Neuronal stem cell (in vitro differentiated cells): ENCODE results near the gene DACT2.
"Not testable (repeated sequence)": the region's sequence is repeated elsewhere in the genome, so short reads cannot be mapped to it uniquely, and the experiment has no call there.

Experiments
- DNase-seq: peaks from one replicate; pipeline ENCODE4 v3.0.0-alpha.2; 2013; ENCODE audit warnings: low spot score
- H2AFZ ChIP-seq: one replicate; pipeline ENCODE4 v1.6.1; 2013; ENCODE audit warnings: mild to moderate bottlenecking, low read length, inconsistent platforms
- H2AK5ac ChIP-seq: 2 replicates; pipeline ENCODE4 v1.6.1; 2013; ENCODE audit warnings: low read depth, mild to moderate bottlenecking, inconsistent platforms, low read length, moderate library complexity, mixed read lengths
- H2BK120ac ChIP-seq: 2 replicates; pipeline ENCODE4 v1.6.1; 2013; ENCODE audit warnings: low read depth, mild to moderate bottlenecking, inconsistent platforms, low read length, moderate library complexity, mixed read lengths
- H2BK12ac ChIP-seq: one replicate; pipeline ENCODE4 v1.6.1; 2013; ENCODE audit warnings: low read length, inconsistent platforms
- H2BK15ac ChIP-seq: 2 replicates; pipeline ENCODE4 v1.6.1; 2013; ENCODE audit warnings: mild to moderate bottlenecking, low read length, inconsistent platforms, mixed read lengths
- H2BK5ac ChIP-seq: one replicate; pipeline ENCODE4 v1.6.1; 2013; ENCODE audit warnings: inconsistent platforms, mild to moderate bottlenecking, low read length, moderate library complexity
- H3K14ac ChIP-seq: one replicate; pipeline ENCODE4 v1.6.1; 2013; ENCODE audit warnings: low read length, inconsistent platforms
- H3K18ac ChIP-seq: 2 replicates; pipeline ENCODE4 v1.6.1; 2013; ENCODE audit warnings: low read length, inconsistent platforms
- H3K23ac ChIP-seq: 2 replicates; pipeline ENCODE4 v1.6.1; 2013; ENCODE audit warnings: low read depth, mild to moderate bottlenecking, mixed read lengths, low read length, inconsistent platforms; ENCODE audit not compliant: poor library complexity
- H3K27ac ChIP-seq: replicated peaks from 3 replicates; pipeline ENCODE4 v1.5.1; 2013; ENCODE audit warnings: low read length, inconsistent platforms
- H3K27me3 ChIP-seq, 3 experiments: 2 replicates each; pipeline ENCODE4 v1.6.1; 2013; ENCODE audit warnings: low read length in 3 of 3, mild to moderate bottlenecking in 2 of 3, inconsistent platforms in 1 of 3, low read depth in 1 of 3, mixed read lengths in 1 of 3, moderate library complexity in 1 of 3; ENCODE audit not compliant: control insufficient read depth in 3 of 3, insufficient read depth in 3 of 3
- H3K36me3 ChIP-seq, 2 donors: replicated peaks in 1 of 2; 2 replicates each; pipeline ENCODE4 v1.6.1; 2013; ENCODE audit warnings: low read length in 2 of 2; ENCODE audit not compliant: control insufficient read depth in 2 of 2, insufficient read depth in 2 of 2
- H3K4ac ChIP-seq: 2 replicates; pipeline ENCODE4 v1.6.1; 2013; ENCODE audit warnings: inconsistent platforms, mild to moderate bottlenecking, low read length, moderate library complexity
- H3K4me1 ChIP-seq, 2 donors: 1 replicate in 1 of 2; 2 replicates in 1 of 2; pipeline ENCODE4 v1.6.1; 2013; ENCODE audit warnings: low read length in 2 of 2, low read depth in 1 of 2; ENCODE audit not compliant: control insufficient read depth in 2 of 2, insufficient read depth in 1 of 2
- H3K4me2 ChIP-seq: one replicate; pipeline ENCODE4 v1.6.1; 2013; ENCODE audit warnings: mild to moderate bottlenecking, low read length, inconsistent platforms; ENCODE audit not compliant: insufficient read depth, poor library complexity, severe bottlenecking
- H3K4me3 ChIP-seq, 2 donors: 2 replicates each; pipeline ENCODE4 v1.5.1; 2013; ENCODE audit warnings: low read length in 2 of 2, mild to moderate bottlenecking in 2 of 2, inconsistent platforms in 1 of 2, moderate library complexity in 1 of 2
- H3K79me1 ChIP-seq: one replicate; pipeline ENCODE4 v1.6.1; 2013; ENCODE audit warnings: low read depth, mild to moderate bottlenecking, inconsistent platforms, low read length, moderate library complexity
- H3K9ac ChIP-seq: one replicate; pipeline ENCODE4 v1.6.1; 2013; ENCODE audit warnings: mild to moderate bottlenecking, low read depth, low read length, inconsistent platforms; ENCODE audit not compliant: poor library complexity
- H3K9me3 ChIP-seq, 2 donors: replicated peaks in 1 of 2; 2 replicates each; pipeline versions ENCODE3 to v1.6.1; 2013; ENCODE audit warnings: low read length in 2 of 2, mild to moderate bottlenecking in 2 of 2, inconsistent platforms in 1 of 2, low read depth in 1 of 2, mixed read lengths in 1 of 2, moderate library complexity in 1 of 2; ENCODE audit not compliant: control insufficient read depth in 2 of 2, insufficient read depth in 1 of 2
- H4K8ac ChIP-seq: one replicate; pipeline ENCODE4 v1.6.1; 2013; ENCODE audit warnings: low read depth, mild to moderate bottlenecking, inconsistent platforms, low read length, moderate library complexity
- H4K91ac ChIP-seq: one replicate; pipeline ENCODE4 v1.6.1; 2013; ENCODE audit warnings: low read length, low read depth, mild to moderate bottlenecking, inconsistent platforms; ENCODE audit not compliant: poor library complexity
- WGBS, 2 donors: extraction: QIAGEN DNeasy Blood & Tissue Kit; methylation state at CpG; one replicate each; pipeline ENCODE4 v1.1.7; 2013; ENCODE audit warnings: missing lambda C conversion rate in 2 of 2, mixed read lengths in 1 of 2; ENCODE audit not compliant: insufficient read length in 2 of 2, insufficient replicate concordance in 1 of 2; ENCODE audit errors: extremely low coverage in 2 of 2; 5-methylcytosine and 5-hydroxymethylcytosine counted together

The DACT2 gene

GRCh38 chr6:168281826-168282225 lies 37.8 kb downstream of the DACT2 start:
- no peaks in the 10 kb centered on the region for H3K79me1 ChIP-seq
- no peak overlapping the region for H4K91ac ChIP-seq
- H3K14ac ChIP-seq: no peak overlapping the region
- H2BK15ac ChIP-seq: no peak overlapping the region
- no peaks in the 10 kb centered on the region for H3K4me1 ChIP-seq
- H4K8ac ChIP-seq: no peak overlapping the region
- H2BK12ac ChIP-seq: no peak overlapping the region
- H2BK120ac ChIP-seq: no peak overlapping the region
- no peak for DNase-seq
- no peak overlapping the region for H3K18ac ChIP-seq
- no peak overlapping the region for H3K4me3 ChIP-seq
- no peak overlapping the region for H3K4ac ChIP-seq
- no peak overlapping the region for H2AK5ac ChIP-seq
- H3K36me3 ChIP-seq: no peaks in the 10 kb centered on the region
- H3K27ac ChIP-seq: no peak overlapping the region
- no peak overlapping the region for H3K23ac ChIP-seq
- no CpG with 5 or more reads among the region's 7 CpGs for WGBS, 2 donors
- no peaks in the 10 kb centered on the region for H3K27me3 ChIP-seq
- no peak overlapping the region for H2AFZ ChIP-seq
- H3K4me2 ChIP-seq: no peak overlapping the region
- H2BK5ac ChIP-seq: no peak overlapping the region
- H3K9me3 ChIP-seq: peaks cover 0 to 2% of the 10 kb centered on the region in 2 donors
- H3K9ac ChIP-seq: no peak overlapping the region

GRCh38 chr6:168281314-168281713 lies 38.3 kb downstream of the DACT2 start:
- no CpG with 5 or more reads among the region's 13 CpGs for WGBS, 2 donors
- H2BK120ac ChIP-seq, H3K4me2 ChIP-seq, H4K91ac ChIP-seq, H2BK15ac ChIP-seq, H3K9ac ChIP-seq, H3K27me3 ChIP-seq, H2BK5ac ChIP-seq, H3K27ac ChIP-seq, H2AK5ac ChIP-seq, H3K14ac ChIP-seq, H3K4me1 ChIP-seq, H3K4me3 ChIP-seq, H3K4ac ChIP-seq, H2AFZ ChIP-seq, H3K18ac ChIP-seq, H3K36me3 ChIP-seq, DNase-seq, H3K23ac ChIP-seq, H4K8ac ChIP-seq, H3K9me3 ChIP-seq, H3K79me1 ChIP-seq: not testable (repeated sequence)
- H2BK12ac ChIP-seq: peak overlapping the region; percentile 31

GRCh38 chr6:168280899-168281245 lies 38.7 kb downstream of the DACT2 start:
- Histone ChIP-seq H2BK12ac (peak overlapping the region; percentile 31), H3K79me1 (no peaks in the 10 kb centered on the region), H2AK5ac (no peak overlapping the region), H3K4me1 (no peaks in the 10 kb centered on the region), H3K4me2 (no peak overlapping the region), H3K4me3 (no peak overlapping the region), H4K8ac (no peak overlapping the region), H2BK120ac (no peak overlapping the region), H3K36me3 (no peaks in the 10 kb centered on the region), H4K91ac (no peak overlapping the region), H3K27me3 (no peaks in the 10 kb centered on the region), H3K27ac (no peak overlapping the region), H3K14ac (no peak overlapping the region), H2BK5ac (no peak overlapping the region), H3K18ac (no peak overlapping the region), H3K9me3 (peaks cover 0 to 2% of the 10 kb centered on the region in 2 donors), H3K23ac (no peak overlapping the region), H2AFZ (no peak overlapping the region), H2BK15ac (no peak overlapping the region), H3K4ac (no peak overlapping the region), H3K9ac (no peak overlapping the region)
- DNase-seq: no peak
- WGBS, 2 donors: no CpG with 5 or more reads among the region's 13 CpGs

- no CpG with 5 or more reads among the region's 21 CpGs for WGBS, 2 donors
- H3K36me3 ChIP-seq: no peaks in the 10 kb centered on the region
- H3K18ac ChIP-seq: no peak overlapping the region
- H2BK12ac ChIP-seq: no peak overlapping the region
- H3K4me3 ChIP-seq: no peak overlapping the region
- H3K27me3 ChIP-seq: no peaks in the 10 kb centered on the region
- no peak overlapping the region for H3K27ac ChIP-seq
- H3K9ac ChIP-seq: no peak overlapping the region
- H3K23ac ChIP-seq: no peak overlapping the region
- H3K9me3 ChIP-seq: no peaks in the 10 kb centered on the region
- H4K8ac ChIP-seq: no peak overlapping the region
- H2AK5ac ChIP-seq: peak overlapping the region; percentile 76
- DNase-seq: no peak
- H2BK120ac ChIP-seq: no peak overlapping the region
- no peak overlapping the region for H2BK5ac ChIP-seq
- H3K4ac ChIP-seq: peak overlapping the region; percentile 56
- no peak overlapping the region for H3K4me2 ChIP-seq
- H3K4me1 ChIP-seq: no peaks in the 10 kb centered on the region
- H3K79me1 ChIP-seq: no peaks in the 10 kb centered on the region
- no peak overlapping the region for H3K14ac ChIP-seq
- H2BK15ac ChIP-seq: no peak overlapping the region
- no peak overlapping the region for H4K91ac ChIP-seq
- H2AFZ ChIP-seq: no peak overlapping the region
Measured at GRCh38 chr6:168280020-168280898, 39.3 kb downstream of the DACT2 start.
